CD14-positive monocyte (primary cell): ENCODE results near the gene COQ4. TPM values are rescaled to one million over a fixed set of nuclear protein-coding genes. Genes with fewer than 3 reads are reported as not detected.

Source experiments
- DNase-seq, 3 donors: peaks; one replicate each; pipeline ENCODE4 v3.0.0-alpha.2; 2011 to 2022
- H2AFZ ChIP-seq: 2 replicates; pipeline ENCODE4 v1.6.0; 2012; ENCODE audit warnings: mild to moderate bottlenecking, low read depth, low read length, inconsistent platforms; ENCODE audit not compliant: insufficient read depth, poor library complexity, severe bottlenecking
- H3K27ac ChIP-seq, 2 donors: 1 replicate in 1 of 2; 2 replicates in 1 of 2; pipeline ENCODE4 v1.5.1; 2012 to 2013; ENCODE audit warnings: low read length in 2 of 2, control low read depth in 1 of 2, inconsistent platforms in 1 of 2, low read depth in 1 of 2, mild to moderate bottlenecking in 1 of 2
- H3K27me3 ChIP-seq, 2 donors: one replicate each; pipeline versions ENCODE4 v1.6.0 to v1.6.1; 2011 to 2013; ENCODE audit warnings: low read length in 2 of 2; ENCODE audit not compliant: control insufficient read depth in 2 of 2, insufficient read depth in 2 of 2
- H3K36me3 ChIP-seq, 2 donors: replicated peaks in 1 of 2; 1 replicate in 1 of 2; 2 replicates in 1 of 2; pipeline versions ENCODE4 v1.5.1 to v1.6.1; 2012 to 2013; ENCODE audit warnings: low read length in 2 of 2, control low read depth in 1 of 2, inconsistent platforms in 1 of 2, mild to moderate bottlenecking in 1 of 2; ENCODE audit not compliant: insufficient read depth in 2 of 2, control insufficient read depth in 1 of 2
- H3K4me1 ChIP-seq, 2 donors: 1 replicate in 1 of 2; 2 replicates in 1 of 2; pipeline versions ENCODE4 v1.5.1 to v1.6.1; 2012 to 2013; ENCODE audit warnings: low read length in 2 of 2, control low read depth in 1 of 2, inconsistent platforms in 1 of 2, mild to moderate bottlenecking in 1 of 2, moderate library complexity in 1 of 2; ENCODE audit not compliant: insufficient read depth in 2 of 2, control insufficient read depth in 1 of 2
- H3K4me2 ChIP-seq: replicated peaks from 2 replicates; pipeline ENCODE3; 2012; ENCODE audit warnings: low read length, moderate library complexity, mild to moderate bottlenecking; ENCODE audit not compliant: poor library complexity, severe bottlenecking; ENCODE audit errors: extremely low read depth
- H3K4me3 ChIP-seq, 3 experiments: fragments of 200-600 bp in 1 of 3; sonication (generic) in 1 of 3; replicated peaks in 1 of 3; 1 replicate in 2 of 3; 2 replicates in 1 of 3; pipeline ENCODE4 v1.5.1; 2011 to 2013; ENCODE audit warnings: low read length in 3 of 3, mild to moderate bottlenecking in 3 of 3, control low read depth in 2 of 3, low read depth in 2 of 3, inconsistent platforms in 1 of 3, moderate library complexity in 1 of 3
- H3K79me2 ChIP-seq: 2 replicates; pipeline ENCODE4 v1.6.0; 2012; ENCODE audit warnings: mild to moderate bottlenecking, control low read depth, inconsistent platforms, low read length, moderate library complexity; ENCODE audit not compliant: insufficient read depth
- H3K9ac ChIP-seq: 2 replicates; pipeline ENCODE4 v1.6.0; 2017; ENCODE audit warnings: low read length, mild to moderate bottlenecking; ENCODE audit not compliant: insufficient read depth, poor library complexity, severe bottlenecking
- H3K9me3 ChIP-seq, 2 donors: replicated peaks in 1 of 2; 1 replicate in 1 of 2; 2 replicates in 1 of 2; pipeline versions ENCODE4 v1.5.1 to v1.6.1; 2012 to 2013; ENCODE audit warnings: low read length in 2 of 2, control low read depth in 1 of 2; ENCODE audit not compliant: control insufficient read depth in 1 of 2, insufficient read depth in 1 of 2
- H4K20me1 ChIP-seq: 2 replicates; pipeline ENCODE4 v1.6.0; 2012; ENCODE audit warnings: mild to moderate bottlenecking, low read length, control low read depth, moderate library complexity; ENCODE audit not compliant: insufficient read depth
- H3K27ac Mint-ChIP-seq, 7 donors: one replicate each; pipeline ENCODE4 v1.8.0; 2020; ENCODE audit warnings: mild to moderate bottlenecking in 7 of 7, mixed read lengths in 7 of 7, moderate library complexity in 6 of 7, inconsistent platforms in 2 of 7
- H3K27me3 Mint-ChIP-seq, 3 donors: one replicate each; pipeline ENCODE4 v1.8.0; 2021 to 2022; ENCODE audit warnings: low read depth in 3 of 3, mild to moderate bottlenecking in 3 of 3, mixed read lengths in 3 of 3, moderate library complexity in 3 of 3, inconsistent platforms in 1 of 3
- H3K36me3 Mint-ChIP-seq, 2 donors: one replicate each; pipeline ENCODE4 v1.8.0; 2020; ENCODE audit warnings: mixed read lengths in 2 of 2, inconsistent platforms in 1 of 2, mild to moderate bottlenecking in 1 of 2
- H3K4me1 Mint-ChIP-seq: one replicate; pipeline ENCODE4 v1.8.0; 2020; ENCODE audit warnings: mild to moderate bottlenecking, mixed read lengths
- H3K4me3 Mint-ChIP-seq, 2 donors: one replicate each; pipeline ENCODE4 v1.8.0; 2020; ENCODE audit warnings: mild to moderate bottlenecking in 2 of 2, mixed read lengths in 2 of 2, moderate library complexity in 1 of 2
- H3K9me3 Mint-ChIP-seq, 7 donors: one replicate each; pipeline ENCODE4 v1.8.0; 2020 to 2022; ENCODE audit warnings: mixed read lengths in 7 of 7, mild to moderate bottlenecking in 6 of 7, moderate library complexity in 6 of 7, inconsistent platforms in 2 of 7
- CTCF ChIP-seq: fragments of 200-600 bp; IDR thresholded peaks from one replicate; pipeline ENCODE4 v1.8.0; 2022; ENCODE audit warnings: antibody characterized with exemption, mild to moderate bottlenecking
- WGBS: methylation state at CpG from one replicate; pipeline ENCODE4 v1.1.5; 2013; ENCODE audit warnings: missing lambda C conversion rate; ENCODE audit not compliant: insufficient coverage; 5-methylcytosine and 5-hydroxymethylcytosine counted together
- intact Hi-C, 2 donors: fragments of 100-400 bp; cut with micrococcal nuclease; formaldehyde crosslinking; loops; one replicate each; pipeline versions ENCODE4 v1.15.0 to v1.15.1; 2023
- polyA plus RNA-seq, 3 donors: library from polyadenylated mRNA; depleted of rRNA in 1 of 3; unstranded in 2 of 3; stranded (reverse) in 1 of 3; fragments of 300-500 nt in 2 of 3; fragments of >200 nt in 1 of 3; fragmentation: Illumina TruSeq in 2 of 3; gene quantifications; 1 replicate in 2 of 3; 2 replicates in 1 of 3; pipeline ENCODE4 v1.2.3, GENCODE V29; 2012 to 2021

COQ4 gene
- polyA plus RNA-seq, 3 donors: 19.9 to 32.6 (median 20.4) TPM

GRCh38 chr9:128280084-128280622, 42.5 kb upstream of the COQ4 start:
- peaks cover 16 to 18% of the 10 kb centered on the region in 2 donors for H3K4me1 ChIP-seq
- Mint-ChIP-seq H3K36me3 (peaks cover 6 to 8% of the 10 kb centered on the region in 2 donors), H3K4me1 (peaks cover 24% of the 10 kb centered on the region), H3K27ac (peak overlapping the region in 6 of 7 donors; percentile 8 to 85 (median 42)), H3K9me3 (no peaks in the 10 kb centered on the region), H3K27me3 (peaks cover 0 to 6% (median 0%) of the 10 kb centered on the region in 3 donors), H3K4me3 (no peak overlapping the region)
- peak in 1 of 3 donors; percentile 28 for DNase-seq
- no peaks in the 10 kb centered on the region for H4K20me1 ChIP-seq
- WGBS: 91% methylated on average over 1 of the region's 5 CpGs
- no peak overlapping the region for H2AFZ ChIP-seq
- TF ChIP-seq CTCF: no peak
- H3K9ac ChIP-seq: no peak overlapping the region
- H3K4me2 ChIP-seq: no peak overlapping the region
- H3K27me3 ChIP-seq: no peaks in the 10 kb centered on the region
- H3K4me3 ChIP-seq: no peak overlapping the region
- H3K9me3 ChIP-seq: no peaks in the 10 kb centered on the region
- H3K27ac ChIP-seq: no peak overlapping the region
- peaks cover 4% of the 10 kb centered on the region for H3K79me2 ChIP-seq
- intact Hi-C loops: no loop called here
- H3K36me3 ChIP-seq: peaks cover 0 to 2% of the 10 kb centered on the region in 2 donors

GRCh38 chr9:128282500-128282899, 40.1 kb upstream of the COQ4 start:
- DNase-seq: no peak
- WGBS: 95% methylated on average over 6 of the region's 6 CpGs
- Mint-ChIP-seq H3K4me3 (no peak overlapping the region), H3K4me1 (peaks cover 11% of the 10 kb centered on the region), H3K27me3 (no peaks in the 10 kb centered on the region), H3K36me3 (peaks cover 13 to 21% of the 10 kb centered on the region in 2 donors), H3K9me3 (no peaks in the 10 kb centered on the region), H3K27ac (no peak overlapping the region)
- Histone ChIP-seq H3K27me3 (no peaks in the 10 kb centered on the region), H2AFZ (no peak overlapping the region), H3K9ac (no peak overlapping the region), H3K79me2 (no peaks in the 10 kb centered on the region), H3K27ac (no peak overlapping the region), H3K4me2 (no peak overlapping the region), H3K4me1 (peaks cover 4% of the 10 kb centered on the region in 2 donors), H4K20me1 (no peaks in the 10 kb centered on the region), H3K9me3 (no peaks in the 10 kb centered on the region), H3K4me3 (no peak overlapping the region), H3K36me3 (peaks cover 13 to 19% of the 10 kb centered on the region in 2 donors)
- intact Hi-C loops: no loop called here
- TF ChIP-seq CTCF: no peak
